ENCODE results near the gene ATPAF1. TPM values are rescaled to one million over a fixed set of nuclear protein-coding genes. Genes with fewer than 3 reads are reported as not detected.
"Not testable (repeated sequence)": the region's sequence is repeated elsewhere in the genome, so short reads cannot be mapped to it uniquely, and the experiment has no call there.

ATPAF1 gene
- total RNA-seq, 1 experiment from 2014 or later: 50.3 TPM

DNA sequence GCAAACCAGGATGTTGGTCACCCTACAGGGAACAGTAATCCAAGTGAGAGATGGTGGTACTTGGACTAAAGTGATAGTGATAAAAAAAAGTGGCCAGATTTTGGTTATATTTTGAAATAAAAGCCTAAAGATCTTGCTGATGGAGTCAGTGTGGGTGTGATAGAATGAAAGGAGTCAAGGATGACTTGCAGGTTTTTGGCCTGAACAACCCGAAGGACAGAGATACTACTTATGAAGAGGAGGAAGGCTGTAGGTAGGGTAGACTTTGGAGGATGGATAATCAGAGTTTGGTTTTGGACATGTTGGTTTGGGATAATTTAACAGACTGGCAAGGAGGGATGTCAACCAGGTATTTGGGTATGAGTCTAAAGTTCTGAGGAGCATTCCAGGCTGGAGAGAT lies 2.0 kb upstream of the ATPAF1 start:
- H3K27me3 ChIP-seq (ENCODE audit: insufficient read depth, low read depth): no peaks in the 10 kb centered on the region
- POLR2A ChIA-PET (ENCODE audit: unreplicated experiment): no interaction called here
- no peaks in the 10 kb centered on the region for H3K9me3 ChIP-seq (ENCODE audit: insufficient read depth, low read depth)
- peaks cover 12% of the 10 kb centered on the region for H3F3A ChIP-seq (ENCODE audit: insufficient read depth, low read depth)
- no peaks in the 10 kb centered on the region for H3K36me3 ChIP-seq (ENCODE audit: low read depth)
- peaks cover 10% of the 10 kb centered on the region; the same call in 1 of the 2 replicates for H3K4me1 ChIP-seq (replicated peaks; ENCODE audit: insufficient read depth)
- CTCF ChIA-PET: no interaction called here
- no peak for TF ChIP-seq EZH2 (IDR thresholded peaks at IDR 0.05; ENCODE audit: low read depth)
- TF ChIP-seq, protein P1, sequence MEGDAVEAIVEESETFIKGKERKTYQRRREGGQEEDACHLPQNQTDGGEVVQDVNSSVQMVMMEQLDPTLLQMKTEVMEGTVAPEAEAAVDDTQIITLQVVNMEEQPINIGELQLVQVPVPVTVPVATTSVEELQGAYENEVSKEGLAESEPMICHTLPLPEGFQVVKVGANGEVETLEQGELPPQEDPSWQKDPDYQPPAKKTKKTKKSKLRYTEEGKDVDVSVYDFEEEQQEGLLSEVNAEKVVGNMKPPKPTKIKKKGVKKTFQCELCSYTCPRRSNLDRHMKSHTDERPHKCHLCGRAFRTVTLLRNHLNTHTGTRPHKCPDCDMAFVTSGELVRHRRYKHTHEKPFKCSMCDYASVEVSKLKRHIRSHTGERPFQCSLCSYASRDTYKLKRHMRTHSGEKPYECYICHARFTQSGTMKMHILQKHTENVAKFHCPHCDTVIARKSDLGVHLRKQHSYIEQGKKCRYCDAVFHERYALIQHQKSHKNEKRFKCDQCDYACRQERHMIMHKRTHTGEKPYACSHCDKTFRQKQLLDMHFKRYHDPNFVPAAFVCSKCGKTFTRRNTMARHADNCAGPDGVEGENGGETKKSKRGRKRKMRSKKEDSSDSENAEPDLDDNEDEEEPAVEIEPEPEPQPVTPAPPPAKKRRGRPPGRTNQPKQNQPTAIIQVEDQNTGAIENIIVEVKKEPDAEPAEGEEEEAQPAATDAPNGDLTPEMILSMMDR (conservative IDR thresholded peaks at IDR 0.05): no peak
- no peak overlapping the region for H3K27ac ChIP-seq
- no peak overlapping the region for H3K4me2 ChIP-seq
- no peak overlapping the region for H3K4me3 ChIP-seq
- intact Hi-C loops (cut with micrococcal nuclease; ENCODE audit: unreplicated experiment): no loop called here
- no peak for DNase-seq
- no TSS peak for BruUV-seq (replicated peaks)
- H3K79me2 ChIP-seq (ENCODE audit: low read depth): peaks cover 20% of the 10 kb centered on the region
- no peak overlapping the region for H2AFZ ChIP-seq
- no peaks in the 10 kb centered on the region for H3K9me2 ChIP-seq (ENCODE audit: insufficient read depth)
- H4K20me1 ChIP-seq (ENCODE audit: insufficient read depth): no peaks in the 10 kb centered on the region

DNA sequence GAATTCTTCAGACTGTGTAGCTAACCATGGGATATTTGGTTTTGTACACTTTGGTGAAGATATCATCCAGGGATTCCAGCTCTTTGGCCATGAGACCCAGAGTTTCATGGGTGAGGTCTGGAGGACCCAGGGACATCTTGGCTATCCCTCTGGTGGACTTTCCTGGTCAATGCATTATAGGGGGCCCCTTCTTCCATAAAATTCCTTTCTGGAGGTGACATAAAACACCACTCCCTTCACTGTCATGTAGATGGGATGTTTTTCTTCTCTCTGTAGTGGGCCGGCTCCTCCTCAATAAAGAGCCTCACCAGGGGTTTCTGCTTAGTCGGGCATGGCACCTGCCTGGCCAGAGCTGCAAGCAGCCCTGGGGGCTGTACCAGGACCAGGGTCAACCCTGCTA lies 2.2 kb downstream of the ATPAF1 start:
- H3K9me3 ChIP-seq (ENCODE audit: insufficient read depth, low read depth): no peaks in the 10 kb centered on the region
- peaks cover 12% of the 10 kb centered on the region for H3F3A ChIP-seq (ENCODE audit: insufficient read depth, low read depth)
- H3K36me3 ChIP-seq (ENCODE audit: low read depth): no peaks in the 10 kb centered on the region
- H3K79me2 ChIP-seq (ENCODE audit: low read depth): peaks cover 20% of the 10 kb centered on the region
- H3K9me2 ChIP-seq (ENCODE audit: insufficient read depth): no peaks in the 10 kb centered on the region
- H3K4me1 ChIP-seq (replicated peaks; ENCODE audit: insufficient read depth): peaks cover 10% of the 10 kb centered on the region; the same call in 1 of the 2 replicates
- BruUV-seq (replicated peaks): no TSS peak
- POLR2A ChIA-PET (ENCODE audit: unreplicated experiment): no interaction called here
- no peak overlapping the region for H3K4me3 ChIP-seq
- no peak for DNase-seq
- H3K4me2 ChIP-seq: no peak overlapping the region
- H3K27ac ChIP-seq: no peak overlapping the region
- intact Hi-C loops (cut with micrococcal nuclease; ENCODE audit: unreplicated experiment): loop anchor here (5.0 kb wide), 1 partner anchor 64 kb away; the partner anchor contains the start of gene MKNK1
- no peaks in the 10 kb centered on the region for H4K20me1 ChIP-seq (ENCODE audit: insufficient read depth)
- no peak for TF ChIP-seq EZH2 (IDR thresholded peaks at IDR 0.05; ENCODE audit: low read depth)
- TF ChIP-seq, protein P1 (conservative IDR thresholded peaks at IDR 0.05): no peak
- H2AFZ ChIP-seq: no peak overlapping the region
- no peaks in the 10 kb centered on the region for H3K27me3 ChIP-seq (ENCODE audit: insufficient read depth, low read depth)
- CTCF ChIA-PET: no interaction called here

DNA sequence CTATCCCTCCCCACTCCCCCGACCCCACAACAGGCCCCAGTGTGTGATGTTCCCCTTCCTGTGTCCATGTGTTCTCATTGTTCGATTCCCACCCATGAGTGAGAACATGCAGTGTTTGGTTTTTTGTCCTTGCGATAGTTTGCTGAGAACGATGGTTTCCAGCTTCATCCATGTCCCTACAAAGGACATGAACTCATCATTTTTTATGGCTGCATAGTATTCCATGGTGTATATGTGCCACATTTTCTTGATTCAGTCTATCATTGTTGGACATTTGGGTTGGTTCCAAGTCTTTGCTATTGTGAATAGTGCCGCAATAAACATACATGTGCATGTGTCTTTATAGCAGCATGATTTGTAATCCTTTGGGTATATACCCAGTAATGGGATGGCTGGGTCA lies 5.2 kb downstream of the ATPAF1 start:
- H3F3A ChIP-seq (ENCODE audit: insufficient read depth, low read depth); H3K36me3 ChIP-seq (ENCODE audit: low read depth); H3K27me3 ChIP-seq (ENCODE audit: insufficient read depth, low read depth); H4K20me1 ChIP-seq (ENCODE audit: insufficient read depth); H3K9me2 ChIP-seq (ENCODE audit: insufficient read depth); H3K27ac ChIP-seq; H3K4me3 ChIP-seq; CTCF ChIA-PET; H2AFZ ChIP-seq; intact Hi-C loops (cut with micrococcal nuclease; ENCODE audit: unreplicated experiment); BruUV-seq (replicated peaks); POLR2A ChIA-PET (ENCODE audit: unreplicated experiment); H3K4me2 ChIP-seq; H3K9me3 ChIP-seq (ENCODE audit: insufficient read depth, low read depth); DNase-seq: not testable (repeated sequence)
- Histone ChIP-seq H3K79me2 (ENCODE audit: low read depth) (peaks cover 20% of the 10 kb centered on the region), H3K4me1 (replicated peaks; ENCODE audit: insufficient read depth) (peaks cover 10% of the 10 kb centered on the region; the same call in 1 of the 2 replicates)

DNA sequence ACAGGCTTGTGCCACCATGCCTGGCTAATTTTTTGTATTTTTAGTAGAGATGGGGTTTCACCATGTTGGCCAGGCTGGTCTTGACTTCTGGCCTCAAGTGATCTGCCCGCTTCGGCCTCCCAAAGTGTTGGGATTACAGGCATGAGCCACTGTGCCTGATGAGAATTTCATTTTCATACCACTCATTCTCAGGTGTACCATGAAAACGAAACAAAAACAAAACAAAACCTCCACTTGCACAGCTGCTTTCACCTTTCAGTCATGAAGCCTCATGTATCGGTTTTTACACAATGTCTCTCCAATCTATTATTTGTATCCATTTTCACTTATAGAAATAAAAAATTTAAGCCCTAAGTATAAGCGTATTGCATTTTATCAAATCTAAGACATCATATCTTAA lies 8.0 kb downstream of the ATPAF1 start:
- H3F3A ChIP-seq (ENCODE audit: insufficient read depth, low read depth); H3K27ac ChIP-seq; BruUV-seq (replicated peaks); H3K4me1 ChIP-seq (replicated peaks; ENCODE audit: insufficient read depth); H3K9me3 ChIP-seq (ENCODE audit: insufficient read depth, low read depth); H3K4me2 ChIP-seq; DNase-seq; H2AFZ ChIP-seq; H3K79me2 ChIP-seq (ENCODE audit: low read depth); H3K9me2 ChIP-seq (ENCODE audit: insufficient read depth); H3K27me3 ChIP-seq (ENCODE audit: insufficient read depth, low read depth); H3K4me3 ChIP-seq; CTCF ChIA-PET; H3K36me3 ChIP-seq (ENCODE audit: low read depth); H4K20me1 ChIP-seq (ENCODE audit: insufficient read depth); intact Hi-C loops (cut with micrococcal nuclease; ENCODE audit: unreplicated experiment): not testable (repeated sequence)
- POLR2A ChIA-PET (ENCODE audit: unreplicated experiment): interaction anchor here (0.7 kb wide), 1 partner anchor 44 kb away, joined by 3 read pairs; no protein-coding TSS in a partner anchor
